HG03575 (cell line): Measurements from ENCODE around the gene GAPVD1.

Experiments
- ATAC-seq: cut with Tn5 transposase; IDR thresholded peaks from one replicate; pipeline ENCODE4 v1.9.1; 2021; ENCODE audit not compliant: unreplicated experiment, insufficient number of reproducible peaks, low FRiP score; ENCODE audit errors: extremely low read depth

GAPVD1 gene

DNA sequence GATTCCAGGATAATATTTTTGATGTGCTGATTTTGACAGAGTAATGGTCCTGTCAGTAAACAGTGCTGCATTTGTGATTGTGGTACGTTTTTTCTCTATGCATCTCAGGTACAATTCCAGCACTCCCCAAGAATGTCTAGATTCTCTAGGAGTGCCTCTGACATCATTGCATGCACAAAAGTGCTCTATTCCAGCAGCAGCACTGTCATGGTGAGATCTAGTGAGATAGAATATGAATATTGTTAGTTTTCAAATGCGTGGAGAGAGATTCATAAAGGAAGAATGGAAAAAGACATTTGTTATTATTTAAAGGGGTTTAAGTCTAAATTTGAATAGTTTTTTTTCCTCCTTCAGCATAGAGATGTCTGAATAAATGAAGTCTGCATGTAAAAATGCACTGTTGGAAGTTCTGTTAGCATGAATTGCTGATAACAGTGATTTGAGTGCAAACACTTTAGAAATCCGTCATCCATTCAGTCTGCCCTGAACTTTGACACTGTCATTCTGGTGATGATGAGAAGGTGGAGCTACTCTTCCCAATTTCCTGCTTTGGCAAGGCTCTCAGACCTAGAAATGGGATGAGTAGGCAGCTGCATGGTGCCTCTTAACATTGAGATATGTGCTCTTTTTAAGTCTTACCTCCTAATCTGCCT, 84.6 kb downstream of the GAPVD1 start:
- no peak for ATAC-seq

GRCh38 chr9:125355601-125356000, 94.0 kb downstream of the GAPVD1 start:
- no peak for ATAC-seq

GRCh38 chr9:125356032-125356431, 94.4 kb downstream of the GAPVD1 start:
- no peak for ATAC-seq

DNA sequence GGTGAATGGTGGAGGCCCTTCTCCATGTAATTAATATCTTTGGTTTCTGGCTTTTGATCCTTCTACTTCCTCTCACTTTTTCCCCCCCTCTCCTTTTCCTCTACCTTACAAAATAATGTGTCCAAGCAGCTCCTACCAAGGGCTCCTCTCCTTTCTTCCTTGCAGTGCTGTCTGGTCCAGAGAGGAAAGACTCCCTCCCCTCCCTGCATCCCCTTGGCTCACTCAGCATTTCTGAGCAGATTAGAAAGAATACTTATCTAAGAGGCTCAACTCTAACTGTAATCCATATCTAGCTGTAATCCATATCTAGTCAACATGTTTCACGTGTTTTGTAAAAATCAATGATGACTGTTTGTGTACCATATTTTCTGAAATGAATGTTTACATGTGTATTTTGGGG, 97.4 kb downstream of the GAPVD1 start:
- no peak for ATAC-seq

GRCh38 chr9:125360601-125361000, 99.0 kb downstream of the GAPVD1 start:
- ATAC-seq = no peak

DNA sequence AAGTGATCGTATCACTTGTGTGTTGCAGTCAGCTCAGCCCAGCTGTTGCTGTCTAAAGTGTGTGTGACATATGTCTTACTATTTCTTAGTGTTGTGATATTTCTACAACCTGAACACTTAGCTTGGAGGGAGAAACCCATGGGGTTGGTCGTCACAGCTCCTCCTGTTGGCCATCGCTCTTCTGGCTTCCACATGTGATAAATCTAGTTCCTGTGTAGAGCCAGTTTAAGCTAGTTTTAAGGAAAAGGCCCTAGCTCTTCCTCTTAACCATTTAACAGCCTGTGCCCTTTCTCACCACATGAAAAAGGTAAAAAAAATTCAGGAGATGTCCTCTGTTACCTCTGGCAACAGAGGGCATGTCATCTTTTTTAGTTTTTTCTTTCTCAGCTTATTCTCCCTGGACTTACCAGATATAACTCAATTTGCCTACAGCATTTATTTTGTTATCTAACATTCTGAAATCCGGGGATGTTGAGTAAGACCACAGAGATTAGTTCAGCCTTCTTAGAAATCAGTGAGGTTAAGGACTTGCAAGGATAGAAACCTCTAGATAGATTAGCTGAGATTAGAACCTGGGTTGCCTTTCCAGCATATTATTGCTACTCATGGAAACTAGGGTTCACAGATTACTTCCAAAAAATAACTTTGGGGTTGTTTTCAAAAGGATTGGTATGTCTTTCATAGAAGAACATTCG, 100.4 kb downstream of the GAPVD1 start:
- no peak for ATAC-seq

GRCh38 chr9:125366676-125367075, 105.0 kb downstream of the GAPVD1 start:
- ATAC-seq = no peak

GRCh38 chr9:125370786-125371185, 109.2 kb downstream of the GAPVD1 start:
- ATAC-seq = no peak

GRCh38 chr9:125372441-125373226, 111.0 kb downstream of the GAPVD1 start:
- ATAC-seq = no peak

GRCh38 chr9:125374443-125375309, 113.0 kb downstream of the GAPVD1 start:
- no peak for ATAC-seq

- ATAC-seq = no peak
Observed at GRCh38 chr9:125375820-125376219, 114.2 kb downstream of the GAPVD1 start.

DNA sequence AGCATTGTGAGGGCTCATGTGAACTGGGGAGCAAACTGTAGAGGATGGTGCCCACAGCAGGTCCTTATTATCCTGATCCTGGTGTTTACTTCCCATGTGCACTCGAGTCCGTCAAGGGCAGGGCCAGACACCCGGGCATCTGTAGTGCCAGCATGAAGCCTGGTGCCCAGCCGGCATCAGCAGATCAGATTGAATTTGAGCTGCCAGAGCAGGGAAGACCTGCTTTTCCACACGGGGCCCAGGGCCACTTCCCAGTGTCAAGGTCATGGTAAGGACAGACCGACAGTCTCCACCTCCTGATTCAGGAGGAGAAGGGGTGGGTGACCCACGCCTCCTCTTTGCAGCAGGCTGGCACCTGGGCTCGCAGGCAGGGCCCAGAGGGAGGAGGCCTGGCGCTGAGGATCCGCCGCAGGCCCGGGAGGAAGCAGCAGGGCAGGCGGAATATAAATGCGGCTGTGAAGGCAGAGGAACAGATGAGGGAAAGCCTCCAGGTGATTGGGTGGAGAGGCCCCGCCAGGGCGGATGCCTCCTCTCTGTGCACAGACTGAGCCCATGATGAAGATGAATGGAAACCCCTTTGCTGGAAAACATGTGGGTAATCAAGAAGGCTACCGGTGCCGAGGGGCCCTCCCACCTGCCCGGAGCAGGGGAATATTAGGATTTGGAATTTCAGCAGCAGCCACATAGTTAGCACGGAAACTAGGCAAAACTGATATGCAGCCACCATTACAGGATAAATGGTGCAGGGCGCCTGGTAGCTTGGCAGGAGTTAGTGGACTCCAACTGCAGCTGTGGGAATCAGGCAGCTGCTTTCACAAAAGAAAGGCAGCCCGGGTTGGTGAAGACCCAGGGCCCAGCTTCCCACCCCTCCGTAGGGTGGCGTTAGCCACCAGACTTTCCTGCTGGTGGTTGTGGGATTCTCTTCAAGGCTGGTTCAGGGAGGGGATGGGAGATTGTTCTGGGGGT, 114.9 kb downstream of the GAPVD1 start:
- ATAC-seq = no peak

- no peak for ATAC-seq
Observed at GRCh38 chr9:125377584-125378250, 116.1 kb downstream of the GAPVD1 start.

DNA sequence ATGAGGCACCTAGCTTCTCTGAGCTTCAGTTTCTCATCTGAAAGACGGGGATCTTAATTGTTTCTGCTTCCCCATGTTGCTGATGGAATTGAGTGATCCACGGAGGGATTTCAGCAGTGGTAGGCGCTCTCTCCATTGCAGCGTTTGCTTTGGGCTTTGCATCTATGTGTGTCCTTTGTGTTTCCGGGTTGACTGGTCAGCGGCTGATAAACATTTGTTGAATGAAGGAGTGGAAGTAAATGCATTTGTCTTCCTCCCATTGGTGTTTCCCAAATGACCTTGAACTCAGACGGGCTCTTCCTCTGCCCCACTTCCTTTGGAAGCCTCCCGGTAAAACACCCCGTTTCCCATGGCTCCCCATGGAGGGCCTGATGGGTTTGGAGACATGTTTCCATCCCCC, 117.2 kb downstream of the GAPVD1 start:
- ATAC-seq = no peak

DNA sequence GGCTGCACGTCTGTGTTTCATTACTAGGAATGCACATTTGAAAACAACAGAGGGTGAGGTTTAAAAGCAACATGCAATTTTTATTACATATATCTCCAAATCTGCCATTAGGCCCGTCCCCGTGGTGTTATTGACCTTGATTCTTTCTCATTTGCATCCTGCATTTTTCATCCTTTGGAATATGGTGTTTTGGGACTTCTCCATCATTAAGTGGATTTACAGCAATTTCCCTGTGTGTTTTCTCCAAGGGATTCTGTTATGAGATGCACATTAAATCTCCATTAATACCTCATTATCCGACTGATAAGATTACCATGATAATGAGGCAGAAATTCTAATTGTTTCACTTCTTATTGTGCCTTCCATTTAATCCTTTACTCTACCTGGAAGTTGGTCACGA, 117.6 kb downstream of the GAPVD1 start:
- no peak for ATAC-seq

DNA sequence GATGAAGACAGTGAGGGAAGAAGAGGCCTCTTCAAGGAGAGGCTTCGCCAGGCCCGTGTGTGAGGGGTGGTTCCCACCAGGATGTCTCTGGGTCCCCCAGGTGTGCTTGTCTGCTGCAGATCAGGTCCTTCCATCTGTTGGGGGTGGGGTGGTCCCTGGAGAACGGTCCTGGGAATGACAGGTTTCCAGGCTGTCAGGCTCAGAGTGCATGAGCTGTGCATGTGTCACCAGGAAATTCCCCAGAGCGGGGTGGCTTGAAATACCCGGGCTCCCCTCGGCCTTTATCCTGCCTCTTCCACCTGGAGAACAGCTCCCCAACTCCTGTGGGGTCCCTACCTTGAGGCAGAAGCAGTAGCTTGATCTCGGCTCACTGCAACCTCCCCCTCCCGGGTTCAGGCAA, 118.8 kb downstream of the GAPVD1 start:
- no peak for ATAC-seq

DNA sequence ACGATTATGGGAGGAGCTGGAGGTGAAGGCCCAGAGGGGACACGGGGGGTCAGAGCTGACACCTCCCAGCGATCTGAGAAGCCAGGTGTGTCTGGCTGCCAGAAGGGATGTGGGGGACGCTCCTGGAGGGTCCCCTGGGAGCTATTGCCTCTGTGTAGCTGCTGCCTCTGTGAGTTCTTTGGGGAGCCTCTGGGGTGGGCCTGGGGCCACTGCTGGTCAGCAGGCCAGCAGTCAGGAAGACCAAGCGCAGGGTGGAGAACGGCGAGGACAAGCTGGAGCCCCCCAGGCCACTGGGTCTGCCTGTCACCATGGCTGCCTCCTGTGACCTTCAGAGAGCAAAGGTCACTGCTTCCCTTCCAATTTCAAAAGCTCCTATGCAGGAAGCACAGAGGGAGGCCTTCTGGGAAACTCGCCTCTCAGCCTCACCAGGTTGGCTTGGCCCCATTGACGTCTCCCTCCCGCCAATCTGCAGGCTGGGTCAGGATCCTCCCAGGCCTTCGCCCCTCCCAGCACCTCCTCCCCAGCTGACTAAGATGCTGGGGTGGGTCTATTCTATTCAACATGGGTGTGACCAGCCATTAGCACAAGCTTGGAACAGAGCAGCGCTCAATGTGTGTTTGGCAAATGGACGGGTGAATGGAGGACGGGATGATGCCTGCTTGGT, 126.4 kb downstream of the GAPVD1 start:
- no peak for ATAC-seq
